GM12891 (cell line): ENCODE data around the gene CDKL2.

Source experiments
- POLR2A ChIP-seq: IDR thresholded peaks from 2 replicates; pipeline ENCODE4 v1.6.1; 2011; ENCODE audit warnings: low read depth, low read length, control low read depth
- POLR2AphosphoS5 ChIP-seq: IDR thresholded peaks from 2 replicates; pipeline ENCODE4 v1.6.1; 2011; ENCODE audit warnings: low read depth, low read length, control low read depth

GRCh38 chr4:75549019-75549418 lies 81.3 kb downstream of the CDKL2 start:
- no peak for TF ChIP-seq POLR2A
- TF ChIP-seq POLR2AphosphoS5: no peak
